Neutrophil (primary cell): ENCODE measurements around the gene DGCR8.

ENCODE experiments used
- H3K27ac ChIP-seq: fragments of 200-600 bp; sonication (generic); 2 replicates; pipeline ENCODE4 v1.5.1; 2016; ENCODE audit warnings: mild to moderate bottlenecking, moderate library complexity
- H3K27me3 ChIP-seq: fragments of 200-600 bp; sonication (generic); 2 replicates; pipeline ENCODE4 v1.6.0; 2016; ENCODE audit warnings: mild to moderate bottlenecking
- H3K36me3 ChIP-seq: fragments of 200-600 bp; sonication (generic); 2 replicates; pipeline ENCODE4 v1.5.1; 2017
- H3K4me1 ChIP-seq, 2 experiments: fragments of 200-600 bp in 1 of 2; sonication (generic) in 1 of 2; 1 replicate in 1 of 2; 2 replicates in 1 of 2; pipeline versions ENCODE4 v1.5.1 to v1.6.1; 2013 to 2016; ENCODE audit warnings: low read depth in 1 of 2, low read length in 1 of 2, mild to moderate bottlenecking in 1 of 2, moderate library complexity in 1 of 2; ENCODE audit not compliant: control insufficient read depth in 1 of 2, insufficient read depth in 1 of 2
- H3K4me3 ChIP-seq, 2 experiments: fragments of 200-600 bp in 1 of 2; sonication (generic) in 1 of 2; 1 replicate in 1 of 2; 2 replicates in 1 of 2; pipeline ENCODE4 v1.5.1; 2013 to 2016; ENCODE audit warnings: low read depth in 1 of 2, low read length in 1 of 2, mild to moderate bottlenecking in 1 of 2, moderate library complexity in 1 of 2
- H3K9me3 ChIP-seq: fragments of 200-600 bp; sonication (generic); 2 replicates; pipeline ENCODE4 v1.5.1; 2016
- CTCF ChIP-seq: fragments of 200-600 bp; sonication (generic); IDR thresholded peaks from 2 replicates; pipeline ENCODE4 v1.5.1; 2016; ENCODE audit warnings: antibody characterized with exemption

DGCR8 gene

GRCh38 chr22:20138417-20138738 is 58.3 kb downstream of the DGCR8 start:
- no peak overlapping the region for H3K27ac ChIP-seq
- H3K4me3 ChIP-seq, result no peak overlapping the region
- TF ChIP-seq CTCF, result no peak
- no peaks in the 10 kb centered on the region for H3K27me3 ChIP-seq
- H3K9me3 ChIP-seq, result no peaks in the 10 kb centered on the region
- peaks cover 2% of the 10 kb centered on the region for H3K36me3 ChIP-seq
- H3K4me1 ChIP-seq, result no peaks in the 10 kb centered on the region

- H3K9me3 ChIP-seq, result no peaks in the 10 kb centered on the region
- no peak overlapping the region for H3K4me3 ChIP-seq
- H3K36me3 ChIP-seq, result peaks cover 3% of the 10 kb centered on the region
- no peaks in the 10 kb centered on the region for H3K4me1 ChIP-seq
- no peak overlapping the region for H3K27ac ChIP-seq
- TF ChIP-seq CTCF, result no peak
- H3K27me3 ChIP-seq, result no peaks in the 10 kb centered on the region
These were observed 58.8 kb downstream of the DGCR8 start for GRCh38 chr22:20138868-20139267.

- TF ChIP-seq CTCF, result no peak
- H3K36me3 ChIP-seq, result peaks cover 3% of the 10 kb centered on the region
- no peaks in the 10 kb centered on the region for H3K4me1 ChIP-seq
- H3K27me3 ChIP-seq, result no peaks in the 10 kb centered on the region
- H3K9me3 ChIP-seq, result no peaks in the 10 kb centered on the region
- no peak overlapping the region for H3K4me3 ChIP-seq
- no peak overlapping the region for H3K27ac ChIP-seq
These were observed 59.5 kb downstream of the DGCR8 start for GRCh38 chr22:20139391-20140106.

GRCh38 chr22:20140107-20140445 is 60.0 kb downstream of the DGCR8 start:
- Histone ChIP-seq H3K9me3 (no peaks in the 10 kb centered on the region), H3K4me1 (no peaks in the 10 kb centered on the region), H3K4me3 (no peak overlapping the region), H3K36me3 (peaks cover 3% of the 10 kb centered on the region), H3K27me3 (no peaks in the 10 kb centered on the region), H3K27ac (no peak overlapping the region)
- no peak for TF ChIP-seq CTCF

- H3K27ac ChIP-seq, result no peak overlapping the region
These were observed 60.5 kb downstream of the DGCR8 start for GRCh38 chr22:20140521-20140964.

More at GRCh38 chr22:20140521-20140964, 60.5 kb downstream of the DGCR8 start:
- Histone ChIP-seq H3K27me3 (no peaks in the 10 kb centered on the region), H3K9me3 (no peaks in the 10 kb centered on the region), H3K4me3 (no peak overlapping the region), H3K36me3 (peaks cover 3% of the 10 kb centered on the region), H3K4me1 (no peaks in the 10 kb centered on the region)
- TF ChIP-seq CTCF, result no peak
